GM19372 (cell line): Measurements from ENCODE around the gene CREM.

ENCODE experiments used
- ATAC-seq: cut with Tn5 transposase; IDR thresholded peaks from one replicate; pipeline ENCODE4 v1.9.1; 2021; ENCODE audit warnings: mild to moderate bottlenecking, low read depth, moderate library complexity; ENCODE audit not compliant: unreplicated experiment

Gene CREM

DNA sequence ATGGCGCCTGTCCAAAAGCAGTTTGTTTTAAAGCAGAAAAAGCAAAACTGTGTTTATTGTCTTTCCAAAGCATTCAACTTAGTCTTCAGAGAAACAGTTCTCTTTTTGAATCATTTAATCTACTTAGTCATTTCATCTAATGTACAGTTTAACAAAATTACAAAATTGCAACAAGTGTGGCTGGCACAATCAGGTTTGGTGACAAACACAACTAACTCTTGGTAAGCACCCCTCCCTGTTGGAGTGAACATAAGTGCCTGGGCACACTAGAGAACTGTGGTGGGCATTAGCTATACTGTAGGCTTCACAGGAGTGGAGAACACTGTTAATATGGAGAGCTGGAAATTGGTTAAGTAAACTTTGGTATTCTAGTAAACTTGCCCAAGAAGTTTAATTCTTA, 6.9 kb downstream of the CREM start:
- ATAC-seq, result no peak

- no peak for ATAC-seq
Measured at GRCh38 chr10:35135861-35136260, 9.2 kb downstream of the CREM start.

- peak; percentile 44 for ATAC-seq
Measured at GRCh38 chr10:35136263-35136815, 9.7 kb downstream of the CREM start.

DNA sequence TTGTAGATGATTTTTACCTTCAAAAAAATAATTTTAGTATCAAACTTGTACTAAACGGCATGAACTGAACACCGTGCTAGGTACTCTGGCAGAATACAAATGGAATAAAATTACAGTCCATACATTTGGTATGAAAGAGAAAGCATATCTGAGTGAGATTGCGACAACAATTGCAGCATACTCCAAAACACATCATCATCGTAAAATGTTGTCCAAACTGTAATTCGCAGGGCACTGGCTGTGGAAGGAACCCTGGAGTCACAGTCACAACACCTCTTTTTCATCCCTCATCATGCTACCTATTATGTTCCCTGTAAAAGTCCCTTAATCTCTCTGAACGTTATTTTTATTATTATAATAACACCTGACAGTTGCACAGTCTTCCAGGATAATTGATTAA, 13.5 kb downstream of the CREM start:
- ATAC-seq, result no peak

DNA sequence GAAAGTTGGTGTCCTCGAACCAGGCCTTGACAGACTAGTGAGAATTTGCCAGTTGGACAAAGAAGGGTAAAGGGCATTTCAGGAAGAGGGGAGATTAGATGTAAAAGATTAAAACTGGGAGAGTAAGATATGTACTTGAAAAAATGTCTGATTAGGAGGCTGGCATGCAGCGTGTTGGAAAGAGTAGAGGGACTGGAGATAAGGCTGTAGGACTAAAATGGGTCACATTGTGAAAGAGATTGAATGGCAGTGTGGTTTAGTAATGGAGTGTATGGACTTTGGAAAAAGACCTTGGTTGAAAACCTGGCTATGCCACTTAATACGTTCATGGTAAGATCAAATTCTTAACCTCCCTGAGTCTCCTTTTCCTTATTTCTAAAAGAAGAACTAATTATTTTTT, 14.1 kb downstream of the CREM start:
- ATAC-seq, result no peak

DNA sequence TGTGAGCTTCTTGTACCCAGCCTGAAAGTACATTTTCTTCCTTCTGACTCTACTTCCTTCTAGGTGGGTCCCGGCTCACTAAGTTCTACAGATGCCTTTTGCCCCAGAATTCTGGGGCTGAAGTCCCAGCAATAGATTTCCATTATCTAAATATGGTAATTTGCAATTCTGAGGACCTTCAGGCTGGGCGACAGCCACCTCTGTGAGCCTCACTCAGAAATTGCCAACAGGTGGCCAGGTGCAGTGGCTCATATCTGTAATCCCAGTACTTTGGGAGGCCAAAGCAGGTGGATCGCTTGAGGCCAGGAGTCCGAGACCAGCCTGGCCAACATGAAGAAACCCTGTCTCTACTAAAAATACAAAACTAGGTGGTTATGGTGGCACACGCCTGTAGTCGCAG, 23.7 kb downstream of the CREM start:
- no peak for ATAC-seq

DNA sequence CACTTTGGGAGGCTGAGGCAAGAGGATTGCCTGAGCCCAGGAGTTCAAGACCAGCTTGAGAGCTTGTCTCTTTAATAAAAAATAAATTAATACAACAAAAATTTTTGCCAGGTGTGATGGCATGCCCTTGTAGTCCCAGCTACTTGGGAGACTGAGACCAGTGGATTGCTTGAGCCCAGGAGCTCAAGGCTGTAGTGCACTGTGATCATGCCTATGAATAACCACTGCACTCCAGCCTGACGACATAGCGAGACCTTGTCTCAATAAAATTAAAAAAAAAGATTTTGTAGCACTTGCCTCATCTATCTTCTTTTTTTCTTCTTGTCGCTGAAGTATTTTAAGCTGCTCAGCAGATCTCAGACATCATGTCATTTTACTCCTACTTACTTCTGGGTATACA, 26.3 kb downstream of the CREM start:
- no peak for ATAC-seq

DNA sequence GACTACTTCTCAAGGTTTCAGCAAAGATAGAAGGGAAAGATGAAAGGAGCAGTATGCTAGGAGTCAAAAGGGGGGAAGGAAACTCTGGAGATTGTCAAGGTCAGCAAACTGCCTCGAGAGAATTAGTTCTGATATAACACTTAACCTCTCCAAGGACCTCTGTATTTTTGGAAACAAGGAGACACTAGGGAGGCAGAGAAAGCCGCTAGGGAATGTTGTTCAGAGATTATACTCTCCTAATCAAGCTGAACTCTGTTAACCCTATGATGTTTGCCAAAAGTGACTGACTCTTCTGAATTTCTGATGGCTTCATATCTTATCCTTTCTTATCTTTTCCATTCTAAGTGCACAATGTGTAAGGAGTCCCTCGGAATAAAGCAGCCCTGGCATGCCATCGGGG, 27.1 kb downstream of the CREM start:
- ATAC-seq, result no peak

GRCh38 chr10:35160743-35161142, 34.1 kb downstream of the CREM start:
- ATAC-seq, result no peak

GRCh38 chr10:35161906-35162305, 35.3 kb downstream of the CREM start:
- ATAC-seq, result no peak

DNA sequence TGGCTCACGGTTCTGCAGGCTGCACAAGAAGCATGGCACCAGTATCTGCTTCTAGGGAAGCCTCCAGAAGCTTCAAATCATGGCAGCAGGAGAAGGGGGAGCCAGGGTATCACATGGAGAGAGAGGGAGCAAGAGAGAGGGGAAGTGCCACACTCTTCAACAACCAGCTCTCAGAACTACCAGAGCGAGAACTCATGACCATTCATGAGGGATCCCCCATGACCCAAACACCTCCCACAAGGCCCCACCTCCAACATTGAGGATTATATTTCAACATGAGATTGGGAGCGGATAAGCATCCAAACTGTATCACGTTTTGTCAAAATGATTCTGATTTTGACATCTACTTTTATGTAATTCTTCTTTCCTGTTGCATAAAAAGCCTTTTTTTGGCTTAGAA, 38.5 kb downstream of the CREM start:
- ATAC-seq, result no peak

DNA sequence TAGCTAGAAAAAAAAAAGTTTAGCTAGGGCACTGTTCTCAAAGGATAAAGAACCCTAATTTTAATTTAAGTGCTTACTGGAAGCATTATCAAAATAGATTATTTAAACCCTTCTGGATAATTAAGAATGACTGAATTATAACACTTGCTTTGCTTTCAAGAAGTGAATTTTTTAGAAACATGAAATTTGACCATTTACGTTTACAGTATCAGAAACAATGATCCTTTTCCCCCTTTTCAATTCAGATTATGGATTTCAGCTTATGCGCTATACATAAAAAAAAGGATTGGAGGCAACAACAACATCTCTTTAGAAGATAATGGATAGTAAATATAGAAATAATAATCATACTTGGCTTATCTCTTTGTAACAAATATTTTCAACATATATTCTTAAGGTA, 39.2 kb downstream of the CREM start:
- no peak for ATAC-seq

DNA sequence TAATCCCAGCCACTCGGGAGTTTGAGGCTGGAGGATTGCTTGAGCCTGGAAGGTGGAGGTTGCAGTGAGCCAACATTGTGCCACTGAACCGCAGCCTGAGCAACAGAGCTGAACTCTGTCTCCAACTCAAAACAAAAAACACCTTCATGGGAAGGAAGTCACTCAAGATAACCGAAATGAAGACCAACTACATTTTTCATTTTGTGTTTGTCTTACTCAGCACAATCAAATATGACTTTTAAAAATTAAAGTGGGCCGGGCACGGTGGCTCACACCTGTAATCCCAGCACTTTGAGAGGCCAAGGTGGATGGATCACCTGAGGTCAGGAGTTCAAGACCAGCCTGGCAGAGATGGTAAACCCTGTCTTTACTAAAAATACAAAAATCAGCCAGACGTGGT, 40.0 kb downstream of the CREM start:
- ATAC-seq, result no peak

DNA sequence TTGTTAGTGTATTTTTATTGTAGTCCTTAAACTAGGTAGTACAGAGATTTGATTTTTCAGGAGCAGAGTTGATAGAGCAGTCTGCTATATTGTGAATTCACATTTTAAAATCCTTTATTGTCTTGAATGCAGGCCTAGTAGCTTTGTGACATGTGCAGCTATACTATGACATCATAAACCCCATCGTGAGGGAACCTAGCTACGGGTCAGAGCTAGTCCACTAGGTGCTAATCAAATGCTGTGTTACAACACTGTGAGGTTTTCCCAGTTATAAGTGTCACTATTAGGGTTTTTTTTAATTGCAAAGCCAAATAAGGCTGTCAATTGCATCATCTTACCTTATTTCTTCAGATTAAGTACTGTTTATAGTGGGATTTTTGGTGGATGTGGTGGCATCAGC, 40.7 kb downstream of the CREM start:
- ATAC-seq, result no peak

GRCh38 chr10:35172146-35172545, 45.5 kb downstream of the CREM start:
- no peak for ATAC-seq

- ATAC-seq, result no peak
Measured at GRCh38 chr10:35172574-35172973, 45.9 kb downstream of the CREM start.

DNA sequence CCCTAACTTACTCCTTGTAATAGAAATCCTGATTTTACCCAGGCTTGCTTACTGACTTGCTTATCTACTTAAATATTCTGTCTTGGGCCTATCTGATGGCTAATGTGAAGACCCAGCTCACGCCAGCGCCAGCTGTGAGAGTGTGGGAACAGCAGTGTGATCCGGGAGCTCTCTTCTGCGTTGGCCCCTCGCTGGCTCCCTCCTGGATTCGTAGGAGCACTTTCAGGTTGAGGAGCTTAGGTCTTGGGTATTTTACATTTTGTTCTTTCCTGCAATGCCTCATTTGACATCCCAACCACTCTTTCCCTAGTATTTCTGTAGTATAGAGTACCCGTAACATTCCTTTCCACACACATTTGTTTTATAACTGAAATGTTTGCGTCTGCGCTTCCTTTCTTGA, 51.7 kb downstream of the CREM start:
- ATAC-seq, result no peak

GRCh38 chr10:35182631-35183510, 56.2 kb downstream of the CREM start:
- no peak for ATAC-seq

- ATAC-seq, result peak; percentile 65
Measured at GRCh38 chr10:35184527-35185171, 58.0 kb downstream of the CREM start.

- ATAC-seq, result no peak
Measured at GRCh38 chr10:35185260-35186034, 58.8 kb downstream of the CREM start.

DNA sequence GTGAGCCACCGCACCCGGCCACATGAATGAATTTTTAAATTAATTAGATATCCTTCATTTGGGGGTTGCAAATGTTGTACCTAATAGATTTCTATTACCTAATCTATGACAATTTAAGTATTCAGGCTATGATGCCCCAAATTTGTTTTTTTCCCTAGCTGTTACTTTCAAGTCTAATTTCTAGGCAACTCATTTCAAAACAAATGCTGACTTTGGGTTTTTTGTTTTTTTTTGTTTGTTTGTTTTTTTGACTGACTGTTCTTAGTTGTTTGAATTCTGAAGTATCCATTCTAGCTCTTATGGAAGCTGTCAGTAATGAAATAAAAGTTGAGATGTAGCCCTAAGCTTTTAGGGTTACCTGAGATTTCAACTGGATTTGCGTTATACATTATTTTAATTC, 62.3 kb downstream of the CREM start:
- ATAC-seq, result no peak
